Measurements from ENCODE around the gene ACADL.

The ACADL gene

GRCh38 chr2:210224941-210225672 is at the start of gene ACADL:
TSS of gene ACADL (minus strand) at chr2:210225447. CDS start at chr2:210225263, 184 bp downstream.
- no peak for DNase-seq (ENCODE audit: low read depth)

- DNase-seq (ENCODE audit: low read depth): no peak
These were observed 46.1 kb upstream of the ACADL start for GRCh38 chr2:210271300-210271699.

DNA sequence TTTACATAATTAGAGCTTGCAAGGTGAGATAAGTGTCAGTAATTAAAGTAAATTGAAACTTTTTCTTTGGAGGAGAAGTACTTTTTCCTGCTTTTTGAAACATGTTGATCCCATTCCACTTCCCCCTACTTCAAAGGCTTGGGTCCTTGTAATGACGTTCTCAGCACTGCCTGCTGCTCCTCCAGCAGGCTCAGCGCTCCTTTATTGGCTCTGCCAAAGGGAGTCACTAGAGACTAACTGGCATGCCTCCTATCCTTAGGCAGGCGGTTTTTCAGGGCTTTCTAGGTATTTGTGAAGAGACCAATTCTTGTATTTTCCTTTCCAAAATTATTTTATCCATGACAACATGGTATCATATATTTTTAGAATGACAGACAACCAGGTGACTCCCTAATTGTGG is 43.9 kb upstream of the ACADL start:
- no peak for DNase-seq (ENCODE audit: low read depth)

GRCh38 chr2:210268281-210268680 is 43.0 kb upstream of the ACADL start:
- DNase-seq (ENCODE audit: low read depth): no peak

GRCh38 chr2:210267698-210268097 is 42.5 kb upstream of the ACADL start:
- DNase-seq (ENCODE audit: low read depth): no peak

DNA sequence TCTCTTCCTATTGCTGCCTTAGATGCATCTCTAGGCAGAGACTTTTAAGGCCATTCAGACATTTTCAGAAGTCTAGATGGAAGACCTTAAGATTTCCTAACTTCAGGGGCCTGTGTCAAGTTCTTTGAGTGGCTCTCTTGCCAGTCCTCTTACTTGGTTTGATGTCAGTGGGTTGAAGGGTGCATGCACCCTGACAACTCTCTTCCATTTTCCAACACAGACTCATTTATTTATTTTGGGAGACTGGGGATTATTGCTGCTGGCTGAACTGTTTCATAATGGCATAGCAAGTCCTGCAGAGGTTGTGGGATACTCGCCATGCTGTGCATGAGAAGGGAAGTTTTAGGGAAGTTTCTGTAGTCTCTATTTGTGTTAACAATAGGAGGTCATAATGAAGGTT is 39.0 kb upstream of the ACADL start:
- DNase-seq (ENCODE audit: low read depth): no peak

DNA sequence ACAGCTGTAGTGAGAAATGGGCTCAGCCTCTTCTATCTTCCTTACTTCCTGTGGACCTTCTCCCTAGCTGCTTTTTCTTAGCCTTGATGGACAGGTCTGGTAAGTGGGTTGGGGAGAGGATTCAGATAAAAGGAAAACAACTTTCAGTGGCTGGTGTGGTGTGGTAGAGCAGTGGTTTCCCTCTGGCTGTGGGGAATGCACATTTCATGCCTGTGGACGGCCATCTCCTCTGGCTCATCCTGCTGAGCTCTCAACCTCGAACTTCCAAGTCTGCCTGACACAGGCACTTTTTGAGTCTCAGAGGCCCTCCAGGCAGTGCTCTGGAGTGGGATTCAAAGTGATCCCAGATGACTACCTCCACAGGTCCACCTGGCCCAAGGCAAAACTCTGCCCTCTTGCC is 38.6 kb upstream of the ACADL start:
- no peak for DNase-seq (ENCODE audit: low read depth)

DNA sequence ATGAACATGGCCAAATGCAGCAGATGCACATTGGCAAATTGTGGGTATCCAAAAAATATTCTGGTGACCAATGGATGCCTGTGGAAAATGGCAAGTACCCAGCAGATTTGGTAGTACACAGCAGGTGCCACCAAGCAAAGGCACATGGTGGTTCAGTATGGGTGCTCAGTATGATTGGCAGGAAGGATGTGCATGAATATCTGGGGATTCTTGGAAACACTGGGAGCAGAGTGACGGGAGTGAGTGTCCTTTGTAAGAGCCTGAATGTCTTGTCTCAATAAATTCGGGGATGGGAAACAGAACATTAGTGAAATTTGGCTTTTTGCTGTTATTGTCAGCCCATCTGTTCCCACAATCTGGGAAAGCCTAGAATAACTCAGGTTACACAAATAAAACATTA is 36.8 kb upstream of the ACADL start:
- no peak for DNase-seq (ENCODE audit: low read depth)

GRCh38 chr2:210259687-210260086 is 34.4 kb upstream of the ACADL start:
- DNase-seq (ENCODE audit: low read depth): no peak

- DNase-seq (ENCODE audit: low read depth): no peak
These were observed 27.7 kb upstream of the ACADL start for GRCh38 chr2:210252699-210253606.

DNA sequence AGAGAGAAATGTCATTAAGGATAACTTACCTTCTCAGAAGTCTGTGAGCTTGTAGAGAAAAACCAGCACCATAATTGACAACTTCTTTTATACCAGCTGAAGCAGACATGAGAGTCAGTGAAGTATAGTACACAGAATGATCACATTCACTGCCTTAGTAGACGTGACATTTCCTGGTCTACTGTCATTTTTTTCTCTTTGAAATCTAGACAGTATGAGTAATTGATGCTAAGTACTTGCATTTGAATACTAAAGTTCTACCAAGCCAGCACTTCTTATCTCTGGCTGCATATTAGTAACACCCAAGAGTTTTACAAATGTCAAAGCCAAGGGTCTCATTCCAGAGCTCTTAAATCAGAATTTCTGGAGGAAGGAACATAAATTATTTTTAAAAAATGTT is 25.4 kb upstream of the ACADL start:
- no peak for DNase-seq (ENCODE audit: low read depth)

GRCh38 chr2:210233487-210233886 is 8.2 kb upstream of the ACADL start:
- no peak for DNase-seq (ENCODE audit: low read depth)

GRCh38 chr2:210230984-210231383 is 5.7 kb upstream of the ACADL start:
- DNase-seq (ENCODE audit: low read depth): no peak

DNA sequence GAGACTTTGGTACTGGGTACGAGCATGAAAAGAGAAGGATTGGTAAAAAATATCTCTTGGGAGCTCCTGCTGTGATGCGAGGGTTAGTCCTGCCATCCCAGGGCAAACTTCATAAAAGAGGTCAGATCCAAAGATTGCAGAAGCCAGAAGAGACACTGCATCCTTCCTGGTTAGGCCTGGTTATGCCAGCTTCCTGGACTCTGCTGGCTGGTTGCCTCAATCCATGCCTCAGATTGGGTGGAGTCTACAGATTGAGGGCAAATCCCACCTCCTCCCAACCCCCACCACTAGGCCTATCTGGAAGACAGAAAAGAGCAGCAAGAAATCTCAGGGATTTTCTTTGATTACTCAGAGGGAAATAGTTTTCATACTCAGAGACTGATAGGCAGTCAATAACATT is 5.3 kb upstream of the ACADL start:
- no peak for DNase-seq (ENCODE audit: low read depth)

GRCh38 chr2:210228586-210228985 is 3.3 kb upstream of the ACADL start:
- DNase-seq (ENCODE audit: low read depth): no peak

GRCh38 chr2:210227290-210228088 is 2.2 kb upstream of the ACADL start:
- DNase-seq (ENCODE audit: low read depth): no peak

- DNase-seq (ENCODE audit: low read depth): no peak
These were observed 976 bp upstream of the ACADL start for GRCh38 chr2:210226223-210226622.

- DNase-seq (ENCODE audit: low read depth): no peak
These were observed 681 bp downstream of the ACADL start for GRCh38 chr2:210224591-210224940.

- DNase-seq (ENCODE audit: low read depth): no peak
These were observed 10.1 kb downstream of the ACADL start for GRCh38 chr2:210215120-210215519.

- no peak for DNase-seq (ENCODE audit: low read depth)
These were observed 15.1 kb downstream of the ACADL start for GRCh38 chr2:210210185-210210584.

DNA sequence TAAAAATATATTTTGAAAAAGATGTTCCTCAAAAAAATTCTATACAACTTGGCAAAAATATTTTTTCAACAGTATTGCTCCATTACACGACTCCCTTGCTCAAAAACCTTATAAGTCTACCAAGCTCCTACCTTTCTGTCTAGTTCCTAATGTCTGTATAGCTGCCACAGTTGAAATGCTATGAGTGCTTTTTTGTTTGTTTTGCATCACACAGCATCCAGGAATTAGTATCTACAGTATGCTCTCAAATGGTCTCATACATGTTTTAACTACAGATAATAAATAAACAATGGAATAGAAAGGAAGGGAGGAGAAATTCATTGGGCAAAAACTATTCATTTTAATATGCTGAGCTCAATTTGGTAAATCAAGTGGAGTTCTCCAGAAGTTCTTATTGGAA is 17.3 kb downstream of the ACADL start:
- no peak for DNase-seq (ENCODE audit: low read depth)

DNA sequence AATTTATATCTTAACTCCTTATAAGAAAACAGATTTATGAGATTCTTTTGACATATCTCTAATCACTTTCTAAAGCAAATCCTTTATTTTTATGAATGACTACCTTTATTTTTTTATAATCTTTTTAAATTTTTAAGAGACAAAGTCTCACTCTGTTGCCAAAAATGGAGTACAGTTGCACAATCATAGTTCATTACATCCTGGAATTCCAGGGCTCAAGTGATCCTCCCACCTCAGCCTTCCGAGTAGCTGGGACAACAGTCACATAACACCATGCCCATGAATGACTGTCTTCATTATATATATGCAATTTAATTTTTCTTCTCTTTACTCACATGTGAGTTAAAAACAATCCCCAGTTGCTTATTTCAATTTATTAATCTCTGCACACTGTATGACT is 21.7 kb downstream of the ACADL start:
- no peak for DNase-seq (ENCODE audit: low read depth)

DNA sequence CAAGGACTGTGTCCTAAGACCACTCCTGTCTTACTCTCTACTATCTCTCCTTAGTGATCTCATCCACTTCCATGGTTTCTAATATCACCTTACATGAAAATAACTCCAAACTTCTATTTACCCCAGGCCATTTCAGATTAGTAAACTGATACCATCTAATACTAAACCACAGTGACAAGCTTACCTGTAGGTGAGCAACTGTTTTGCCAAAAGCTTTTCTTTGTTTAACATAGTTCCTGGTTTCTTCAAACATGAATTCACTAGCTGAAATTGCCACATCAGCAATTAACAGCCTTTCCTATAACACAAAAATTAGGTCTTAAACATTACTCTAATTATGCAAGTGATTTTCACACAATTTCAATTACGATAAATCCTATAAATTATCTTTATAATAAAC is 22.1 kb downstream of the ACADL start:
- DNase-seq (ENCODE audit: low read depth): no peak

Measured in stimulated activated CD8-positive, alpha-beta memory T cell treated with anti-CD3 and anti-CD28 coated beads, Interleukin-12 subunit alpha, Interleukin-12 subunit beta, amount 100 ng/mL, for 4 hours (primary cell).